ENCODE data around the gene E2F1.

Gene E2F1

GRCh38 chr20:33686100-33686983, at the start of gene E2F1:
Gene E2F1 (minus strand): TSS chr20:33686385. CDS start chr20:33686264, 121 bp downstream.
- DNase-seq, result peak; percentile 74

GRCh38 chr20:33733654-33734576, 47.7 kb upstream of the E2F1 start:
- peak; percentile 52 for DNase-seq

- peak; percentile 77 for DNase-seq
Observed at GRCh38 chr20:33732166-33732970, 46.2 kb upstream of the E2F1 start.

- peak; percentile 77 for DNase-seq
Observed at GRCh38 chr20:33731693-33732165, 45.5 kb upstream of the E2F1 start, which contains the start of gene ZNF341. Gene ZNF341 (plus strand): TSS chr20:33731996. CDS start chr20:33732022, 26 bp downstream.

- DNase-seq, result no peak
Observed at GRCh38 chr20:33730946-33731692, 44.9 kb upstream of the E2F1 start.

GRCh38 chr20:33729101-33729500, 42.9 kb upstream of the E2F1 start:
- no peak for DNase-seq

GRCh38 chr20:33728463-33728862, 42.3 kb upstream of the E2F1 start:
- DNase-seq, result no peak

GRCh38 chr20:33727806-33728205, 41.6 kb upstream of the E2F1 start:
- DNase-seq, result no peak

GRCh38 chr20:33727115-33727479, 40.9 kb upstream of the E2F1 start:
- no peak for DNase-seq

- DNase-seq, result no peak
Observed at GRCh38 chr20:33725607-33726264, 39.6 kb upstream of the E2F1 start.

GRCh38 chr20:33724439-33725094, 38.4 kb upstream of the E2F1 start:
- peak; percentile 80 for DNase-seq

- no peak for DNase-seq
Observed at GRCh38 chr20:33721391-33722140, 35.4 kb upstream of the E2F1 start.

GRCh38 chr20:33719989-33720709, 34.0 kb upstream of the E2F1 start, which contains the start of gene PXMP4:
Gene PXMP4 (minus strand): TSS chr20:33720310. CDS start chr20:33720207, 103 bp downstream.
- peak; percentile 97 for DNase-seq

- no peak for DNase-seq
Observed at GRCh38 chr20:33719277-33719988, 33.2 kb upstream of the E2F1 start.

- DNase-seq, result no peak
Observed at GRCh38 chr20:33716498-33716897, 30.3 kb upstream of the E2F1 start.

- DNase-seq, result no peak
Observed at GRCh38 chr20:33713865-33714367, 27.7 kb upstream of the E2F1 start.

- DNase-seq, result no peak
Observed at GRCh38 chr20:33711446-33711738, 25.2 kb upstream of the E2F1 start.

- DNase-seq, result no peak
Observed at GRCh38 chr20:33710681-33711445, 24.7 kb upstream of the E2F1 start.

Measured in GF-D8 (cell line).